Spleen (tissue), 7 donors: ENCODE data around the gene TAOK3.

ENCODE experiments used
- POLR2A ChIP-seq, 3 donors: fragments of 450-650 bp; IDR thresholded peaks; one replicate each; pipeline ENCODE4 v1.5.1; 2017; ENCODE audit warnings: antibody characterized with exemption in 3 of 3, mild to moderate bottlenecking in 1 of 3
- POLR2AphosphoS5 ChIP-seq, 3 donors: sonication (generic); formaldehyde crosslinking; IDR thresholded peaks; one replicate each; pipeline ENCODE4 v1.5.1; 2017; ENCODE audit warnings: antibody characterized with exemption in 3 of 3
- TF ChIP-seq, protein P1 (sequence below), 11 experiments: fragments of 200-600 bp in 7 of 11; fragments of 450-650 bp in 4 of 11; sonication (generic) in 4 of 11; IDR thresholded peaks in 8 of 11; conservative IDR thresholded peaks in 3 of 11; 1 replicate in 7 of 11; 2 replicates in 4 of 11; pipeline versions ENCODE4 v1.4.0 to v1.8.0; 2016 to 2021; ENCODE audit warnings: antibody characterized with exemption in 11 of 11, inconsistent platforms in 4 of 11, mild to moderate bottlenecking in 1 of 11
- donor health status: DM: no; HTN: no; CAD: no; lungs with moderate emphysema.
- donor health status: DM: no; HTN: no; CAD: no.
- donor health status: DM: no; HTN: no; CAD: no.

DNA sequence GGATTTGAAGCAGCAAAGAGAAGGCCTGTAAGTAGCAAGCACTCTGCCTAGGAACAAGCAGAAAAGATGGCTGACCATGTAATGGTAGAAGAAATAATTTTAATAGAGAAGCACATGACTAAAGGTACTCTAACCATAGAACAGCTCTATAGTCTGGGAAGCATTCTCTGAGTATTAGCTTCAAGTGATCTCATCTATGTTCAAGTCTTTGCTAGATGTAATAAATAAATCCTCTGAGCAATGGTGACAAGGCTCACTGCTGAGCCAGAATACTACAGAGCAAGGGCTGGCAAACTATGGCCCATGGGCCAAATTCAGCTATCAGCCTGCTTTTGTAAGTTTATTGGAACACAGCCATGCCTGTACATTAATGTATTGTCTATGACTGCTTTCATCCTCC is 152.0 kb downstream of the TAOK3 start:
- TF ChIP-seq POLR2A (IDR thresholded peaks at IDR 0.05): no peak
- TF ChIP-seq, protein P1, sequence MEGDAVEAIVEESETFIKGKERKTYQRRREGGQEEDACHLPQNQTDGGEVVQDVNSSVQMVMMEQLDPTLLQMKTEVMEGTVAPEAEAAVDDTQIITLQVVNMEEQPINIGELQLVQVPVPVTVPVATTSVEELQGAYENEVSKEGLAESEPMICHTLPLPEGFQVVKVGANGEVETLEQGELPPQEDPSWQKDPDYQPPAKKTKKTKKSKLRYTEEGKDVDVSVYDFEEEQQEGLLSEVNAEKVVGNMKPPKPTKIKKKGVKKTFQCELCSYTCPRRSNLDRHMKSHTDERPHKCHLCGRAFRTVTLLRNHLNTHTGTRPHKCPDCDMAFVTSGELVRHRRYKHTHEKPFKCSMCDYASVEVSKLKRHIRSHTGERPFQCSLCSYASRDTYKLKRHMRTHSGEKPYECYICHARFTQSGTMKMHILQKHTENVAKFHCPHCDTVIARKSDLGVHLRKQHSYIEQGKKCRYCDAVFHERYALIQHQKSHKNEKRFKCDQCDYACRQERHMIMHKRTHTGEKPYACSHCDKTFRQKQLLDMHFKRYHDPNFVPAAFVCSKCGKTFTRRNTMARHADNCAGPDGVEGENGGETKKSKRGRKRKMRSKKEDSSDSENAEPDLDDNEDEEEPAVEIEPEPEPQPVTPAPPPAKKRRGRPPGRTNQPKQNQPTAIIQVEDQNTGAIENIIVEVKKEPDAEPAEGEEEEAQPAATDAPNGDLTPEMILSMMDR (IDR thresholded peaks at IDR 0.05 in 8 of 11, conservative IDR thresholded peaks at IDR 0.05 in 3 of 11): no peak
- TF ChIP-seq POLR2AphosphoS5 (IDR thresholded peaks at IDR 0.05): no peak
